Neuronal stem cell (in vitro differentiated cells): ENCODE data around the gene KIAA2012.
A peak's percentile ranks its signal among the peaks of the same experiment; 100 is the strongest.

Experiments used
- DNase-seq: peaks from one replicate; pipeline ENCODE4 v3.0.0-alpha.2; 2013; ENCODE audit warnings: low spot score
- H2AFZ ChIP-seq: one replicate; pipeline ENCODE4 v1.6.1; 2013; ENCODE audit warnings: mild to moderate bottlenecking, low read length, inconsistent platforms
- H2AK5ac ChIP-seq: 2 replicates; pipeline ENCODE4 v1.6.1; 2013; ENCODE audit warnings: low read depth, mild to moderate bottlenecking, inconsistent platforms, low read length, moderate library complexity, mixed read lengths
- H2BK120ac ChIP-seq: 2 replicates; pipeline ENCODE4 v1.6.1; 2013; ENCODE audit warnings: low read depth, mild to moderate bottlenecking, inconsistent platforms, low read length, moderate library complexity, mixed read lengths
- H2BK12ac ChIP-seq: one replicate; pipeline ENCODE4 v1.6.1; 2013; ENCODE audit warnings: low read length, inconsistent platforms
- H2BK15ac ChIP-seq: 2 replicates; pipeline ENCODE4 v1.6.1; 2013; ENCODE audit warnings: mild to moderate bottlenecking, low read length, inconsistent platforms, mixed read lengths
- H2BK5ac ChIP-seq: one replicate; pipeline ENCODE4 v1.6.1; 2013; ENCODE audit warnings: inconsistent platforms, mild to moderate bottlenecking, low read length, moderate library complexity
- H3K14ac ChIP-seq: one replicate; pipeline ENCODE4 v1.6.1; 2013; ENCODE audit warnings: low read length, inconsistent platforms
- H3K18ac ChIP-seq: 2 replicates; pipeline ENCODE4 v1.6.1; 2013; ENCODE audit warnings: low read length, inconsistent platforms
- H3K23ac ChIP-seq: 2 replicates; pipeline ENCODE4 v1.6.1; 2013; ENCODE audit warnings: low read depth, mild to moderate bottlenecking, mixed read lengths, low read length, inconsistent platforms; ENCODE audit not compliant: poor library complexity
- H3K27ac ChIP-seq: replicated peaks from 3 replicates; pipeline ENCODE4 v1.5.1; 2013; ENCODE audit warnings: low read length, inconsistent platforms
- H3K27me3 ChIP-seq, 3 experiments: 2 replicates each; pipeline ENCODE4 v1.6.1; 2013; ENCODE audit warnings: low read length in 3 of 3, mild to moderate bottlenecking in 2 of 3, inconsistent platforms in 1 of 3, low read depth in 1 of 3, mixed read lengths in 1 of 3, moderate library complexity in 1 of 3; ENCODE audit not compliant: control insufficient read depth in 3 of 3, insufficient read depth in 3 of 3
- H3K36me3 ChIP-seq, 2 donors: replicated peaks in 1 of 2; 2 replicates each; pipeline ENCODE4 v1.6.1; 2013; ENCODE audit warnings: low read length in 2 of 2; ENCODE audit not compliant: control insufficient read depth in 2 of 2, insufficient read depth in 2 of 2
- H3K4ac ChIP-seq: 2 replicates; pipeline ENCODE4 v1.6.1; 2013; ENCODE audit warnings: inconsistent platforms, mild to moderate bottlenecking, low read length, moderate library complexity
- H3K4me1 ChIP-seq, 2 donors: 1 replicate in 1 of 2; 2 replicates in 1 of 2; pipeline ENCODE4 v1.6.1; 2013; ENCODE audit warnings: low read length in 2 of 2, low read depth in 1 of 2; ENCODE audit not compliant: control insufficient read depth in 2 of 2, insufficient read depth in 1 of 2
- H3K4me2 ChIP-seq: one replicate; pipeline ENCODE4 v1.6.1; 2013; ENCODE audit warnings: mild to moderate bottlenecking, low read length, inconsistent platforms; ENCODE audit not compliant: insufficient read depth, poor library complexity, severe bottlenecking
- H3K4me3 ChIP-seq, 2 donors: 2 replicates each; pipeline ENCODE4 v1.5.1; 2013; ENCODE audit warnings: low read length in 2 of 2, mild to moderate bottlenecking in 2 of 2, inconsistent platforms in 1 of 2, moderate library complexity in 1 of 2
- H3K79me1 ChIP-seq: one replicate; pipeline ENCODE4 v1.6.1; 2013; ENCODE audit warnings: low read depth, mild to moderate bottlenecking, inconsistent platforms, low read length, moderate library complexity
- H3K9ac ChIP-seq: one replicate; pipeline ENCODE4 v1.6.1; 2013; ENCODE audit warnings: mild to moderate bottlenecking, low read depth, low read length, inconsistent platforms; ENCODE audit not compliant: poor library complexity
- H3K9me3 ChIP-seq, 2 donors: replicated peaks in 1 of 2; 2 replicates each; pipeline versions ENCODE3 to v1.6.1; 2013; ENCODE audit warnings: low read length in 2 of 2, mild to moderate bottlenecking in 2 of 2, inconsistent platforms in 1 of 2, low read depth in 1 of 2, mixed read lengths in 1 of 2, moderate library complexity in 1 of 2; ENCODE audit not compliant: control insufficient read depth in 2 of 2, insufficient read depth in 1 of 2
- H4K8ac ChIP-seq: one replicate; pipeline ENCODE4 v1.6.1; 2013; ENCODE audit warnings: low read depth, mild to moderate bottlenecking, inconsistent platforms, low read length, moderate library complexity
- H4K91ac ChIP-seq: one replicate; pipeline ENCODE4 v1.6.1; 2013; ENCODE audit warnings: low read length, low read depth, mild to moderate bottlenecking, inconsistent platforms; ENCODE audit not compliant: poor library complexity
- WGBS, 2 donors: extraction: QIAGEN DNeasy Blood & Tissue Kit; methylation state at CpG; one replicate each; pipeline ENCODE4 v1.1.7; 2013; ENCODE audit warnings: missing lambda C conversion rate in 2 of 2, mixed read lengths in 1 of 2; ENCODE audit not compliant: insufficient read length in 2 of 2, insufficient replicate concordance in 1 of 2; ENCODE audit errors: extremely low coverage in 2 of 2; 5-methylcytosine and 5-hydroxymethylcytosine counted together

KIAA2012 gene

GRCh38 chr2:202098291-202098690 lies 25.2 kb downstream of the KIAA2012 start:
- no peak overlapping the region for H3K14ac ChIP-seq
- H3K4ac ChIP-seq: no peak overlapping the region
- no peak overlapping the region for H2AFZ ChIP-seq
- H3K18ac ChIP-seq: no peak overlapping the region
- no peaks in the 10 kb centered on the region for H3K27me3 ChIP-seq
- no peak overlapping the region for H3K23ac ChIP-seq
- no peak overlapping the region for H2AK5ac ChIP-seq
- no peak overlapping the region for H2BK120ac ChIP-seq
- no peak overlapping the region for H2BK5ac ChIP-seq
- no peaks in the 10 kb centered on the region for H3K79me1 ChIP-seq
- peaks cover 0 to 4% of the 10 kb centered on the region in 2 donors for H3K4me1 ChIP-seq
- no peak overlapping the region for H3K27ac ChIP-seq
- WGBS, 2 donors: no CpG with 5 or more reads among the region's 3 CpGs
- no peak overlapping the region for H3K9ac ChIP-seq
- no peak overlapping the region for H4K91ac ChIP-seq
- H3K36me3 ChIP-seq: no peaks in the 10 kb centered on the region
- DNase-seq: no peak
- H2BK12ac ChIP-seq: no peak overlapping the region
- no peak overlapping the region for H3K4me3 ChIP-seq
- H4K8ac ChIP-seq: no peak overlapping the region
- H3K4me2 ChIP-seq: no peak overlapping the region
- H3K9me3 ChIP-seq: no peaks in the 10 kb centered on the region
- no peak overlapping the region for H2BK15ac ChIP-seq

- peak; percentile 36 for DNase-seq
- H4K8ac ChIP-seq: no peak overlapping the region
- H3K9me3 ChIP-seq: no peaks in the 10 kb centered on the region
- H3K4me3 ChIP-seq: no peak overlapping the region
- no peak overlapping the region for H2BK15ac ChIP-seq
- H3K23ac ChIP-seq: no peak overlapping the region
- H2BK12ac ChIP-seq: no peak overlapping the region
- peaks cover 0 to 4% of the 10 kb centered on the region in 2 donors for H3K4me1 ChIP-seq
- no peak overlapping the region for H4K91ac ChIP-seq
- no peaks in the 10 kb centered on the region for H3K27me3 ChIP-seq
- no peak overlapping the region for H3K27ac ChIP-seq
- H3K79me1 ChIP-seq: no peaks in the 10 kb centered on the region
- H3K36me3 ChIP-seq: no peaks in the 10 kb centered on the region
- H3K14ac ChIP-seq: no peak overlapping the region
- no peak overlapping the region for H3K4ac ChIP-seq
- H2AFZ ChIP-seq: no peak overlapping the region
- no peak overlapping the region for H3K9ac ChIP-seq
- H3K4me2 ChIP-seq: no peak overlapping the region
- WGBS, 2 donors: no CpG with 5 or more reads among the region's 7 CpGs
- no peak overlapping the region for H2AK5ac ChIP-seq
- H2BK120ac ChIP-seq: no peak overlapping the region
- no peak overlapping the region for H3K18ac ChIP-seq
- H2BK5ac ChIP-seq: no peak overlapping the region
Measured at GRCh38 chr2:202099515-202099914, 26.5 kb downstream of the KIAA2012 start.

GRCh38 chr2:202100176-202100575 lies 27.1 kb downstream of the KIAA2012 start:
- Histone ChIP-seq H4K91ac (no peak overlapping the region), H3K18ac (no peak overlapping the region), H3K14ac (no peak overlapping the region), H3K23ac (no peak overlapping the region), H3K4me2 (no peak overlapping the region), H2BK15ac (no peak overlapping the region), H3K4me1 (peaks cover 0 to 4% of the 10 kb centered on the region in 2 donors), H2AFZ (no peak overlapping the region), H3K27me3 (no peaks in the 10 kb centered on the region), H3K9me3 (no peaks in the 10 kb centered on the region), H2BK120ac (no peak overlapping the region), H3K79me1 (no peaks in the 10 kb centered on the region), H2BK5ac (no peak overlapping the region), H4K8ac (no peak overlapping the region), H2AK5ac (no peak overlapping the region), H3K27ac (no peak overlapping the region), H2BK12ac (no peak overlapping the region), H3K4me3 (no peak overlapping the region), H3K4ac (no peak overlapping the region), H3K36me3 (no peaks in the 10 kb centered on the region), H3K9ac (no peak overlapping the region)
- no CpG with 5 or more reads among the region's 4 CpGs for WGBS, 2 donors
- no peak for DNase-seq

- Histone ChIP-seq H4K91ac (no peak overlapping the region), H2AK5ac (no peak overlapping the region), H2AFZ (peak overlapping the region; percentile 57), H2BK5ac (no peak overlapping the region), H2BK15ac (no peak overlapping the region), H3K27me3 (no peaks in the 10 kb centered on the region), H2BK120ac (no peak overlapping the region), H3K14ac (no peak overlapping the region), H3K36me3 (no peaks in the 10 kb centered on the region), H3K4me1 (peaks cover 0 to 4% of the 10 kb centered on the region in 2 donors), H3K27ac (no peak overlapping the region), H3K9me3 (no peaks in the 10 kb centered on the region), H4K8ac (no peak overlapping the region), H3K18ac (no peak overlapping the region), H3K23ac (no peak overlapping the region), H3K79me1 (no peaks in the 10 kb centered on the region), H3K4me3 (no peak overlapping the region), H3K9ac (no peak overlapping the region), H3K4ac (no peak overlapping the region), H3K4me2 (no peak overlapping the region), H2BK12ac (no peak overlapping the region)
- no CpG with 5 or more reads among the region's 3 CpGs for WGBS, 2 donors
- DNase-seq: no peak
Measured at GRCh38 chr2:202101026-202101579, 28.0 kb downstream of the KIAA2012 start.
